ENCODE data around the gene SLC31A1. TPM values are rescaled to one million over a fixed set of nuclear protein-coding genes. Genes with fewer than 3 reads are reported as not detected.

SLC31A1 gene
- polyA plus RNA-seq, 3 donors, result 26.9 to 29.2 (median 26.9) TPM

- DNase-seq (ENCODE audit: low read depth in 3 of 3, low spot score in 2 of 3), result no peak
Observed at GRCh38 chr9:113301548-113301947, 80.2 kb downstream of the SLC31A1 start.

GRCh38 chr9:113302792-113303418, 81.6 kb downstream of the SLC31A1 start, which contains the start of gene RNF183:
TSS of gene RNF183 (minus strand) at chr9:113303376. CDS start at chr9:113298184, 5,192 bp downstream.
- DNase-seq (ENCODE audit: low read depth in 3 of 3, low spot score in 2 of 3), result no peak

DNA sequence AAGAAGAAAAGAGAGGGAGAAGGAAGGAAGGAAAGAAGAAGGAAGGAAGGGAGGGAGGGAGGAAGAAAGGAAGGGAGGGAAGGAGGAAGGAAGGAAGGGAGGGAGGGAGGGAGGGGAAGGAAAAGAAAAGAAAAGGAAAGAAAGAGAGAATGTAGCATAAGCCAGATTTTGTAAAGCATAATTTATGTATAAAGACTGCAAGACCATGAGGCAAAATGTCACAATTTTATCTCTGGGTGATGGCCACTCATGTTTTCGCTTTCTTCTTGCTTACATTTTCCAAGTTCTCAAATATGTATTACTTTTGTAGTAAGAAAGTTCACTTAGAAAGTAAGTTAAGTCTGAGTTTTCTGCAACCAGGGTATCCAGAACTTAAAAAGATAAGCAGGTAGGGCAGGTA, 85.2 kb downstream of the SLC31A1 start:
- DNase-seq (ENCODE audit: low read depth in 3 of 3, low spot score in 2 of 3), result no peak

DNA sequence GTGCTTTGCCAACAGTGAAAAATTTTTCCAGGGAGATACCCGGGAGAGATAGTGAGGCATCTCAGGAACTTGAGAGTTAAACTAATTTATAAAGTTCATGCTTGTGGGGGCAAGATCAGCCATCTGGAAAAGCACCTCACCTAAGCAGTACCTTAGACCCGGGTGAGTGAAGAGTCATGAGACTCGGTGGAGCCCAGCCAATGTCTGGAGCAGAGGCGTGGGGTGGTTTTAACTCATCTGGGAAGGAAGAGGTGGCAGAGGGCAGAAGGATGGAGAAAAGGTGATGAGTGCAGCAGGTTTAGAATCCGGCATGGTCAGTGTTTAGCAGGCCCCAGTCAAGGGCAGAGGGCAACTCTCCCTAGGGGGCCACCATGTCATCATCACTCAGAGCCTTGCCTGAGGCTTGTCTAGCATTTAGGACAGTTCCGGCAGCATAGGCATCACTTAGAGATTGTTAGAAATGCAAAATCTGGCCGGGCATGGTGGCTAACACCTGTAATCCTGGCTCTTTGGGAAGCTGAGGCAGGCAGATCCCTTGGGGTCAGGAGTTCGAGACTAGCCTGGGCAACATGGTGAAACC, 86.1 kb downstream of the SLC31A1 start:
- DNase-seq (ENCODE audit: low read depth in 3 of 3, low spot score in 2 of 3), result no peak

DNA sequence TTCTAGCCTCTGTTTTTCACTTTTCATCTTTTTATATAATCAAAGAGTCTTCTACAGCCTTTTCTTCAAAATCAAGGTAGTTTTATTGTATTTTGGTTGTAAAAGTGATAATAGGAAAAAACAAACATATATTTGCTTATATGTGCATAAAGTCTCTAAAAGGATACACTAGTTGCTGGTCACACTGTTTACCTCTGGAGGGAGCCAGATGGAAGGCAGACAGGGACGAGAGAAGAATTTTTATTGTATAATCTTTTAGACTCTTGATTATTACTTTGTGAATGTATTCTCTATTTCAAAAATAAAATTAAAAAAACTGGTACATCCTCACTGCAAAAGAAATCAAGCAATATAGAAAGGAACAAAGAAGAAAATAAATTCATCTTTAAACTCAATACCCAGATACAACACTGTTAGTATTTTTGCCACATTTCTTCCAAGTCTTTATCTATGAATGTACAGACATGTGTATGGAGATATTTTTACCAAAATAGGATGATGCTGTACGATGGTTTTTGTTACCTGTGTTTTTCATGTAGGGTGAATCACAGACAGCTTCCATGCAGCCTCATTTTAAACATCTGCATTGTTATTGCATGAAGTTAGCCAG, 88.0 kb downstream of the SLC31A1 start:
- no peak for DNase-seq (ENCODE audit: low read depth in 3 of 3, low spot score in 2 of 3)

DNA sequence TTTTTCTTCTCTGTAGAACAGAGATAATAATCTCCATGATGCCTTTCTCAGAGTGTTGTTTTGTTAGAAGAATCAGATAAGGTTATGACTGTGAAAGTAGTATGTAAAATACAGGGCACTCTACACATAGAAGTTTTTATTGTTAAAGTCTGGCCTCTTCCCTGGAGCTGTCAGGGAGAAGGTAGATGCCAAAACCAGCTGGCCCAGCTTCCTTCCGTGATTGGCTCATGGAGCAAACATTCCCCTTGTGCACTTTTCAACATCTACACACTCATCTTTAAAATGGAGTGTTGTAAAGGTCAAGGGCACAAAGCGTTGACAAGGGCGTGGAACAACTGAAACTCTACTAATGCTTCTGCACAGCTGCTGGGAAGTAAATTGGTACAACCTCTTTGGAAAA, 89.2 kb downstream of the SLC31A1 start:
- no peak for DNase-seq (ENCODE audit: low read depth in 3 of 3, low spot score in 2 of 3)

GRCh38 chr9:113311961-113312360, 90.6 kb downstream of the SLC31A1 start:
- DNase-seq (ENCODE audit: low read depth in 3 of 3, low spot score in 2 of 3), result no peak

DNA sequence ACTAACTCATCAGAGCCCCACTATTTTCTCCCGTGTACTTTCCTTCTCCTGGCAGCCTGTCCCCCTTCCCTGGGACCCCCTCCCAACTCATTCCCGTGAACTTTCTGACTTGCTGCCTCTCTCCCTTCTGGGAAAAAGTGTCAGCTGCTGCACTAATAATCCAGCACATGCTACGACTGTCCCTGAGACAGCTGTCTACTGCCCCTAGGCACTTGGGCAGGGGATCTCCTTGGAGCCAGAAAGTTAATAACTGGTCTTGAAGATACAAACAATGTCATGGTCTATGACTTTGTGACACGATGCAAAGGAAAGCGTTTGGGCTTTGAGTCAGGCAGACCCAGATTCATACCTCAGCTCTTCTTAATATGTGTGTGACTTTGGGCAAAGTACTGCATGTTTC, 91.9 kb downstream of the SLC31A1 start:
- no peak for DNase-seq (ENCODE audit: low read depth in 3 of 3, low spot score in 2 of 3)

Other genes with a start within 250 kb of the SLC31A1 start
- gene ZNF883, start 209.4 kb upstream of the SLC31A1 start, polyA plus RNA-seq (ENCODE audit: insufficient read length in 3 of 3), result 10 to 100 TPM; 10.1 to 12.1 (median 10.8) TPM
- gene ZFP37, start 164.8 kb upstream of the SLC31A1 start, polyA plus RNA-seq (ENCODE audit: insufficient read length in 3 of 3), result 10 to 100 TPM; 12.9 to 15.6 (median 13.8) TPM
- 1 to 10 TPM; 3.5 to 5.2 (median 4.6) TPM for gene SLC31A2, start 70.5 kb upstream of the SLC31A1 start, polyA plus RNA-seq (ENCODE audit: insufficient read length in 3 of 3)
- 10 to 100 TPM; 28.8 to 32.1 (median 29.4) TPM for gene FKBP15, start 267 bp upstream of the SLC31A1 start, polyA plus RNA-seq (ENCODE audit: insufficient read length in 3 of 3)
- 10 to 100 TPM; 43.1 to 49.3 (median 43.8) TPM for gene CDC26, start 54.0 kb downstream of the SLC31A1 start, polyA plus RNA-seq (ENCODE audit: insufficient read length in 3 of 3)
- gene PRPF4, start 54.1 kb downstream of the SLC31A1 start, polyA plus RNA-seq (ENCODE audit: insufficient read length in 3 of 3), result 10 to 100 TPM; 39.2 to 41.0 (median 39.3) TPM
- gene RNF183, start 81.8 kb downstream of the SLC31A1 start, polyA plus RNA-seq (ENCODE audit: insufficient read length in 3 of 3), result 1 to 10 TPM; 5.2 to 6.6 (median 5.8) TPM
- gene WDR31, start 118.7 kb downstream of the SLC31A1 start, polyA plus RNA-seq (ENCODE audit: insufficient read length in 3 of 3), result 1 to 10 TPM; 7.2 to 7.9 (median 7.6) TPM
- 1 to 10 TPM; 7.3 to 9.7 (median 9.6) TPM for gene BSPRY, start 128.0 kb downstream of the SLC31A1 start, polyA plus RNA-seq (ENCODE audit: insufficient read length in 3 of 3)
- 10 to 100 TPM; 26.9 to 35.8 (median 28.8) TPM for gene HDHD3, start 155.4 kb downstream of the SLC31A1 start, polyA plus RNA-seq (ENCODE audit: insufficient read length in 3 of 3)
- 10 to 100 TPM; 40.1 to 43.8 (median 41.3) TPM for gene ALAD, start 179.7 kb downstream of the SLC31A1 start, polyA plus RNA-seq (ENCODE audit: insufficient read length in 3 of 3)
- 10 to 100 TPM; 67.7 to 75.6 (median 69.5) TPM for gene POLE3, start 189.1 kb downstream of the SLC31A1 start, polyA plus RNA-seq (ENCODE audit: insufficient read length in 3 of 3)
- under 1 TPM; 0.69 to 0.76 (median 0.75) TPM for gene C9orf43, start 189.2 kb downstream of the SLC31A1 start, polyA plus RNA-seq (ENCODE audit: insufficient read length in 3 of 3)
- 10 to 100 TPM; 45.1 to 47.4 (median 47.2) TPM for gene RGS3, start 242.2 kb downstream of the SLC31A1 start, polyA plus RNA-seq (ENCODE audit: insufficient read length in 3 of 3)

Data from right renal cortex interstitium (tissue), 3 donors.